Measurements from ENCODE around the gene C4A.
"Not testable (repeated sequence)": the region's sequence is repeated elsewhere in the genome, so short reads cannot be mapped to it uniquely, and the experiment has no call there.

C4A gene

GRCh38 chr6:32004864-32005537, 23.1 kb downstream of the C4A start:
- not testable (repeated sequence) for H3K4me3 ChIP-seq (ENCODE audit: low read depth in 1 of 5, low read length in 5 of 5); H3K27me3 ChIP-seq (ENCODE audit: control insufficient read depth in 5 of 5, insufficient read depth in 4 of 5, low read length in 5 of 5); H3K36me3 ChIP-seq (ENCODE audit: control insufficient read depth in 5 of 5, insufficient read depth in 5 of 5, low read length in 5 of 5); H3K27ac ChIP-seq (ENCODE audit: low read depth, low read length); H3K9ac ChIP-seq (ENCODE audit: low read length in 5 of 5); H3K9me3 ChIP-seq (ENCODE audit: control insufficient read depth in 5 of 5, low read length in 5 of 5); H3K4me1 ChIP-seq (ENCODE audit: control insufficient read depth in 5 of 5, insufficient read depth in 5 of 5, low read length in 5 of 5)

GRCh38 chr6:32005538-32005880, 23.7 kb downstream of the C4A start:
- not testable (repeated sequence) for H3K27me3 ChIP-seq (ENCODE audit: control insufficient read depth in 5 of 5, insufficient read depth in 4 of 5, low read length in 5 of 5); H3K9me3 ChIP-seq (ENCODE audit: control insufficient read depth in 5 of 5, low read length in 5 of 5); H3K27ac ChIP-seq (ENCODE audit: low read depth, low read length); H3K4me1 ChIP-seq (ENCODE audit: control insufficient read depth in 5 of 5, insufficient read depth in 5 of 5, low read length in 5 of 5); H3K9ac ChIP-seq (ENCODE audit: low read length in 5 of 5); H3K36me3 ChIP-seq (ENCODE audit: control insufficient read depth in 5 of 5, insufficient read depth in 5 of 5, low read length in 5 of 5); H3K4me3 ChIP-seq (ENCODE audit: low read depth in 1 of 5, low read length in 5 of 5)

- H3K4me3 ChIP-seq (ENCODE audit: low read depth in 1 of 5, low read length in 5 of 5); H3K9ac ChIP-seq (ENCODE audit: low read length in 5 of 5); H3K27me3 ChIP-seq (ENCODE audit: control insufficient read depth in 5 of 5, insufficient read depth in 4 of 5, low read length in 5 of 5); H3K27ac ChIP-seq (ENCODE audit: low read depth, low read length); H3K36me3 ChIP-seq (ENCODE audit: control insufficient read depth in 5 of 5, insufficient read depth in 5 of 5, low read length in 5 of 5); H3K4me1 ChIP-seq (ENCODE audit: control insufficient read depth in 5 of 5, insufficient read depth in 5 of 5, low read length in 5 of 5); H3K9me3 ChIP-seq (ENCODE audit: control insufficient read depth in 5 of 5, low read length in 5 of 5): not testable (repeated sequence)
These were observed 24.2 kb downstream of the C4A start for GRCh38 chr6:32005991-32006529.

- H3K36me3 ChIP-seq (ENCODE audit: control insufficient read depth in 5 of 5, insufficient read depth in 5 of 5, low read length in 5 of 5); H3K4me3 ChIP-seq (ENCODE audit: low read depth in 1 of 5, low read length in 5 of 5); H3K4me1 ChIP-seq (ENCODE audit: control insufficient read depth in 5 of 5, insufficient read depth in 5 of 5, low read length in 5 of 5); H3K27me3 ChIP-seq (ENCODE audit: control insufficient read depth in 5 of 5, insufficient read depth in 4 of 5, low read length in 5 of 5); H3K9me3 ChIP-seq (ENCODE audit: control insufficient read depth in 5 of 5, low read length in 5 of 5); H3K9ac ChIP-seq (ENCODE audit: low read length in 5 of 5); H3K27ac ChIP-seq (ENCODE audit: low read depth, low read length): not testable (repeated sequence)
These were observed 25.2 kb downstream of the C4A start for GRCh38 chr6:32007086-32007485.

- not testable (repeated sequence) for H3K4me3 ChIP-seq (ENCODE audit: low read depth in 1 of 5, low read length in 5 of 5); H3K9me3 ChIP-seq (ENCODE audit: control insufficient read depth in 5 of 5, low read length in 5 of 5); H3K9ac ChIP-seq (ENCODE audit: low read length in 5 of 5); H3K4me1 ChIP-seq (ENCODE audit: control insufficient read depth in 5 of 5, insufficient read depth in 5 of 5, low read length in 5 of 5); H3K36me3 ChIP-seq (ENCODE audit: control insufficient read depth in 5 of 5, insufficient read depth in 5 of 5, low read length in 5 of 5); H3K27ac ChIP-seq (ENCODE audit: low read depth, low read length); H3K27me3 ChIP-seq (ENCODE audit: control insufficient read depth in 5 of 5, insufficient read depth in 4 of 5, low read length in 5 of 5)
These were observed 26.2 kb downstream of the C4A start for GRCh38 chr6:32008037-32008436.

- H3K27ac ChIP-seq (ENCODE audit: low read depth, low read length); H3K36me3 ChIP-seq (ENCODE audit: control insufficient read depth in 5 of 5, insufficient read depth in 5 of 5, low read length in 5 of 5); H3K27me3 ChIP-seq (ENCODE audit: control insufficient read depth in 5 of 5, insufficient read depth in 4 of 5, low read length in 5 of 5); H3K4me1 ChIP-seq (ENCODE audit: control insufficient read depth in 5 of 5, insufficient read depth in 5 of 5, low read length in 5 of 5); H3K9me3 ChIP-seq (ENCODE audit: control insufficient read depth in 5 of 5, low read length in 5 of 5); H3K4me3 ChIP-seq (ENCODE audit: low read depth in 1 of 5, low read length in 5 of 5); H3K9ac ChIP-seq (ENCODE audit: low read length in 5 of 5): not testable (repeated sequence)
These were observed 26.8 kb downstream of the C4A start for GRCh38 chr6:32008616-32009015.

- not testable (repeated sequence) for H3K36me3 ChIP-seq (ENCODE audit: control insufficient read depth in 5 of 5, insufficient read depth in 5 of 5, low read length in 5 of 5); H3K4me1 ChIP-seq (ENCODE audit: control insufficient read depth in 5 of 5, insufficient read depth in 5 of 5, low read length in 5 of 5); H3K9ac ChIP-seq (ENCODE audit: low read length in 5 of 5); H3K27ac ChIP-seq (ENCODE audit: low read depth, low read length); H3K27me3 ChIP-seq (ENCODE audit: control insufficient read depth in 5 of 5, insufficient read depth in 4 of 5, low read length in 5 of 5); H3K4me3 ChIP-seq (ENCODE audit: low read depth in 1 of 5, low read length in 5 of 5); H3K9me3 ChIP-seq (ENCODE audit: control insufficient read depth in 5 of 5, low read length in 5 of 5)
These were observed 27.7 kb downstream of the C4A start for GRCh38 chr6:32009537-32009936.

- H3K4me1 ChIP-seq (ENCODE audit: control insufficient read depth in 5 of 5, insufficient read depth in 5 of 5, low read length in 5 of 5); H3K9ac ChIP-seq (ENCODE audit: low read length in 5 of 5); H3K4me3 ChIP-seq (ENCODE audit: low read depth in 1 of 5, low read length in 5 of 5); H3K27me3 ChIP-seq (ENCODE audit: control insufficient read depth in 5 of 5, insufficient read depth in 4 of 5, low read length in 5 of 5); H3K9me3 ChIP-seq (ENCODE audit: control insufficient read depth in 5 of 5, low read length in 5 of 5); H3K27ac ChIP-seq (ENCODE audit: low read depth, low read length); H3K36me3 ChIP-seq (ENCODE audit: control insufficient read depth in 5 of 5, insufficient read depth in 5 of 5, low read length in 5 of 5): not testable (repeated sequence)
These were observed 29.1 kb downstream of the C4A start for GRCh38 chr6:32010856-32011530.

GRCh38 chr6:32012941-32013617, 31.2 kb downstream of the C4A start:
- H3K4me3 ChIP-seq (ENCODE audit: low read depth in 1 of 5, low read length in 5 of 5); H3K9ac ChIP-seq (ENCODE audit: low read length in 5 of 5); H3K9me3 ChIP-seq (ENCODE audit: control insufficient read depth in 5 of 5, low read length in 5 of 5); H3K4me1 ChIP-seq (ENCODE audit: control insufficient read depth in 5 of 5, insufficient read depth in 5 of 5, low read length in 5 of 5); H3K27ac ChIP-seq (ENCODE audit: low read depth, low read length); H3K36me3 ChIP-seq (ENCODE audit: control insufficient read depth in 5 of 5, insufficient read depth in 5 of 5, low read length in 5 of 5); H3K27me3 ChIP-seq (ENCODE audit: control insufficient read depth in 5 of 5, insufficient read depth in 4 of 5, low read length in 5 of 5): not testable (repeated sequence)

- not testable (repeated sequence) for H3K9ac ChIP-seq (ENCODE audit: low read length in 5 of 5)
These were observed 31.9 kb downstream of the C4A start for GRCh38 chr6:32013738-32014137.

More at GRCh38 chr6:32013738-32014137, 31.9 kb downstream of the C4A start:
- H3K9me3 ChIP-seq (ENCODE audit: control insufficient read depth in 5 of 5, low read length in 5 of 5); H3K27me3 ChIP-seq (ENCODE audit: control insufficient read depth in 5 of 5, insufficient read depth in 4 of 5, low read length in 5 of 5); H3K27ac ChIP-seq (ENCODE audit: low read depth, low read length); H3K4me1 ChIP-seq (ENCODE audit: control insufficient read depth in 5 of 5, insufficient read depth in 5 of 5, low read length in 5 of 5); H3K36me3 ChIP-seq (ENCODE audit: control insufficient read depth in 5 of 5, insufficient read depth in 5 of 5, low read length in 5 of 5); H3K4me3 ChIP-seq (ENCODE audit: low read depth in 1 of 5, low read length in 5 of 5): not testable (repeated sequence)

Measured in subcutaneous abdominal adipose tissue (tissue), 5 donors.